Measurements from ENCODE around the gene QPRT.
"Not testable (repeated sequence)": the region's sequence is repeated elsewhere in the genome, so short reads cannot be mapped to it uniquely, and the experiment has no call there.

QPRT gene

GRCh38 chr16:29649588-29650494, 29.1 kb upstream of the QPRT start:
- Histone ChIP-seq H3K9me3 (ENCODE audit: insufficient read depth, low read depth, low read length) (no peaks in the 10 kb centered on the region), H3K4me1 (ENCODE audit: insufficient read depth, low read length) (no peaks in the 10 kb centered on the region; the same call in 1 of the 2 replicates), H3K4me3 (ENCODE audit: low read length) (no peak overlapping the region), H3K27me3 (ENCODE audit: insufficient read depth, low read length) (no peaks in the 10 kb centered on the region), H3K27ac (ENCODE audit: low read length) (no peak overlapping the region), H3K9ac (ENCODE audit: low read depth, low read length) (no peak overlapping the region), H3K36me3 (ENCODE audit: insufficient read depth, low read depth, low read length) (no peaks in the 10 kb centered on the region)

GRCh38 chr16:29650771-29651170, 28.2 kb upstream of the QPRT start:
- Histone ChIP-seq H3K36me3 (ENCODE audit: insufficient read depth, low read depth, low read length) (no peaks in the 10 kb centered on the region), H3K9me3 (ENCODE audit: insufficient read depth, low read depth, low read length) (no peaks in the 10 kb centered on the region), H3K27ac (ENCODE audit: low read length) (no peak overlapping the region), H3K27me3 (ENCODE audit: insufficient read depth, low read length) (no peaks in the 10 kb centered on the region), H3K4me1 (ENCODE audit: insufficient read depth, low read length) (no peaks in the 10 kb centered on the region; the same call in 1 of the 2 replicates), H3K9ac (ENCODE audit: low read depth, low read length) (no peak overlapping the region), H3K4me3 (ENCODE audit: low read length) (no peak overlapping the region)

- Histone ChIP-seq H3K27ac (ENCODE audit: low read length) (no peak overlapping the region), H3K27me3 (ENCODE audit: insufficient read depth, low read length) (no peaks in the 10 kb centered on the region), H3K36me3 (ENCODE audit: insufficient read depth, low read depth, low read length) (no peaks in the 10 kb centered on the region), H3K9ac (ENCODE audit: low read depth, low read length) (no peak overlapping the region), H3K4me3 (ENCODE audit: low read length) (no peak overlapping the region), H3K4me1 (ENCODE audit: insufficient read depth, low read length) (no peaks in the 10 kb centered on the region; the same call in 1 of the 2 replicates), H3K9me3 (ENCODE audit: insufficient read depth, low read depth, low read length) (no peaks in the 10 kb centered on the region)
Observed at GRCh38 chr16:29651774-29652349, 27.1 kb upstream of the QPRT start.

- Histone ChIP-seq H3K4me3 (ENCODE audit: low read length) (no peak overlapping the region), H3K27me3 (ENCODE audit: insufficient read depth, low read length) (no peaks in the 10 kb centered on the region), H3K9ac (ENCODE audit: low read depth, low read length) (no peak overlapping the region), H3K27ac (ENCODE audit: low read length) (no peak overlapping the region), H3K36me3 (ENCODE audit: insufficient read depth, low read depth, low read length) (no peaks in the 10 kb centered on the region), H3K4me1 (ENCODE audit: insufficient read depth, low read length) (no peaks in the 10 kb centered on the region; the same call in 1 of the 2 replicates), H3K9me3 (ENCODE audit: insufficient read depth, low read depth, low read length) (no peaks in the 10 kb centered on the region)
Observed at GRCh38 chr16:29653471-29653870, 25.5 kb upstream of the QPRT start.

GRCh38 chr16:29653890-29654289, 25.1 kb upstream of the QPRT start:
- not testable (repeated sequence) for H3K4me1 ChIP-seq (ENCODE audit: insufficient read depth, low read length); H3K27ac ChIP-seq (ENCODE audit: low read length)

GRCh38 chr16:29656688-29657523, 22.1 kb upstream of the QPRT start:
- Histone ChIP-seq H3K9me3 (ENCODE audit: insufficient read depth, low read depth, low read length) (no peaks in the 10 kb centered on the region), H3K36me3 (ENCODE audit: insufficient read depth, low read depth, low read length) (no peaks in the 10 kb centered on the region), H3K4me1 (ENCODE audit: insufficient read depth, low read length) (no peaks in the 10 kb centered on the region), H3K27me3 (ENCODE audit: insufficient read depth, low read length) (no peaks in the 10 kb centered on the region), H3K4me3 (ENCODE audit: low read length) (no peak overlapping the region), H3K27ac (ENCODE audit: low read length) (no peak overlapping the region), H3K9ac (ENCODE audit: low read depth, low read length) (no peak overlapping the region)

More at GRCh38 chr16:29653890-29654289, 25.1 kb upstream of the QPRT start:
- H3K9ac ChIP-seq (ENCODE audit: low read depth, low read length); H3K4me3 ChIP-seq (ENCODE audit: low read length); H3K9me3 ChIP-seq (ENCODE audit: insufficient read depth, low read depth, low read length); H3K27me3 ChIP-seq (ENCODE audit: insufficient read depth, low read length); H3K36me3 ChIP-seq (ENCODE audit: insufficient read depth, low read depth, low read length): not testable (repeated sequence)

- Histone ChIP-seq H3K27ac (ENCODE audit: low read length) (no peak overlapping the region), H3K4me3 (ENCODE audit: low read length) (no peak overlapping the region), H3K36me3 (ENCODE audit: insufficient read depth, low read depth, low read length) (no peaks in the 10 kb centered on the region), H3K4me1 (ENCODE audit: insufficient read depth, low read length) (no peaks in the 10 kb centered on the region), H3K27me3 (ENCODE audit: insufficient read depth, low read length) (no peaks in the 10 kb centered on the region), H3K9me3 (ENCODE audit: insufficient read depth, low read depth, low read length) (no peaks in the 10 kb centered on the region), H3K9ac (ENCODE audit: low read depth, low read length) (no peak overlapping the region)
Observed at GRCh38 chr16:29658705-29659104, 20.3 kb upstream of the QPRT start.

- Histone ChIP-seq H3K9me3 (ENCODE audit: insufficient read depth, low read depth, low read length) (no peaks in the 10 kb centered on the region), H3K36me3 (ENCODE audit: insufficient read depth, low read depth, low read length) (no peaks in the 10 kb centered on the region), H3K27ac (ENCODE audit: low read length) (no peak overlapping the region), H3K4me3 (ENCODE audit: low read length) (no peak overlapping the region), H3K9ac (ENCODE audit: low read depth, low read length) (no peak overlapping the region), H3K27me3 (ENCODE audit: insufficient read depth, low read length) (no peaks in the 10 kb centered on the region), H3K4me1 (ENCODE audit: insufficient read depth, low read length) (peaks cover 6% of the 10 kb centered on the region; the same call in 1 of the 2 replicates)
Observed at GRCh38 chr16:29662000-29662728, 16.8 kb upstream of the QPRT start.

GRCh38 chr16:29662729-29663015, 16.3 kb upstream of the QPRT start:
- no peaks in the 10 kb centered on the region for H3K9me3 ChIP-seq (ENCODE audit: insufficient read depth, low read depth, low read length)
- H3K9ac ChIP-seq (ENCODE audit: low read depth, low read length), result no peak overlapping the region
- H3K27me3 ChIP-seq (ENCODE audit: insufficient read depth, low read length), result no peaks in the 10 kb centered on the region
- no peak overlapping the region for H3K27ac ChIP-seq (ENCODE audit: low read length)
- peaks cover 7% of the 10 kb centered on the region; the same call in 1 of the 2 replicates for H3K4me1 ChIP-seq (ENCODE audit: insufficient read depth, low read length)
- H3K4me3 ChIP-seq (ENCODE audit: low read length), result no peak overlapping the region
- H3K36me3 ChIP-seq (ENCODE audit: insufficient read depth, low read depth, low read length), result no peaks in the 10 kb centered on the region

GRCh38 chr16:29663016-29663806, 15.8 kb upstream of the QPRT start, which contains the start of gene SPN:
Gene SPN, plus strand, starts transcription at chr16:29663247. Its CDS starts 482 bp downstream, at chr16:29663729.
- H3K27ac ChIP-seq (ENCODE audit: low read length), result no peak within 1 kb of the TSS
- H3K4me1 ChIP-seq (ENCODE audit: insufficient read depth, low read length), result peaks cover 7% of the 10 kb centered on the region; the same call in 1 of the 2 replicates
- H3K9ac ChIP-seq (ENCODE audit: low read depth, low read length), result no peak within 1 kb of the TSS

GRCh38 chr16:29663807-29664090, 15.2 kb upstream of the QPRT start:
- Histone ChIP-seq H3K27me3 (ENCODE audit: insufficient read depth, low read length) (no peaks in the 10 kb centered on the region), H3K4me3 (ENCODE audit: low read length) (no peak overlapping the region), H3K36me3 (ENCODE audit: insufficient read depth, low read depth, low read length) (no peaks in the 10 kb centered on the region), H3K9me3 (ENCODE audit: insufficient read depth, low read depth, low read length) (no peaks in the 10 kb centered on the region), H3K9ac (ENCODE audit: low read depth, low read length) (no peak overlapping the region), H3K27ac (ENCODE audit: low read length) (no peak overlapping the region), H3K4me1 (ENCODE audit: insufficient read depth, low read length) (peaks cover 7% of the 10 kb centered on the region; the same call in 1 of the 2 replicates)

More at GRCh38 chr16:29663016-29663806, 15.8 kb upstream of the QPRT start, which contains the start of gene SPN:
- no peaks in the 10 kb centered on the region for H3K9me3 ChIP-seq (ENCODE audit: insufficient read depth, low read depth, low read length)
- no peak within 1 kb of the TSS for H3K4me3 ChIP-seq (ENCODE audit: low read length)
- no peaks in the 10 kb centered on the region for H3K36me3 ChIP-seq (ENCODE audit: insufficient read depth, low read depth, low read length)
- no peaks in the 10 kb centered on the region for H3K27me3 ChIP-seq (ENCODE audit: insufficient read depth, low read length)

All from iPS-20b (cell line).